T47D (cell line): ENCODE data around the gene PTPN5.

Experiments used
- DNase-seq, 2 experiments: peaks; one replicate each; pipeline versions ENCODE4 v3.0.0 to v3.0.0-alpha.2; 2011 to 2012; ENCODE audit warnings: low read depth in 1 of 2, low spot score in 1 of 2
- JUND ChIP-seq: IDR thresholded peaks from 2 replicates; pipeline ENCODE4 v1.6.1; 2012; ENCODE audit warnings: low read depth
- in situ Hi-C: cut with HindIII; loops from 2 replicates; pipeline ENCODE4 v1.10.0; 2016; ENCODE audit warnings: low sequenced_read_pairs, low pct_unique_long_range_greater_than_20kb

The PTPN5 gene

GRCh38 chr11:18748766-18749365, 42.7 kb downstream of the PTPN5 start:
- no peak for TF ChIP-seq JUND
- DNase-seq: no peak
- in situ Hi-C loops: no loop called here

DNA sequence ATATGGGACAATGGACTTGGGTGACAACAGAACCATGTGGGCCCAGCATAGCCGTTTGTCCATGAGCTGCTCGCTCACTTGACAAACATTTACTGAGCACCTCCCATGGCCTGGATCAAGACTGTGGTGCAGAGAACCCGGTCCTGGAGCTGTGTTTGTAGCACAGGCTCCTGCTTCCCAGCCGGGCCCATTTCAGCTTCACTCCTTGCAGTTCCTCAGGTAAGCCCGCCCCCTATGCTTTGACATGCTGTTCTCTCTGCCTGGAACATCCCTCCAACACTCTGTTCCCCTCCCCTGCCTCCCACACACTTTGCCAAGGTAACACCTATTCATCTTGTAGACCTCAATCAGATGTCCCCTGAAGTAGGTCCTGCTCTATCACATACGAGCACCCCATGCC, 46.3 kb downstream of the PTPN5 start:
- DNase-seq: no peak
- in situ Hi-C loops: no loop called here
- no peak for TF ChIP-seq JUND

DNA sequence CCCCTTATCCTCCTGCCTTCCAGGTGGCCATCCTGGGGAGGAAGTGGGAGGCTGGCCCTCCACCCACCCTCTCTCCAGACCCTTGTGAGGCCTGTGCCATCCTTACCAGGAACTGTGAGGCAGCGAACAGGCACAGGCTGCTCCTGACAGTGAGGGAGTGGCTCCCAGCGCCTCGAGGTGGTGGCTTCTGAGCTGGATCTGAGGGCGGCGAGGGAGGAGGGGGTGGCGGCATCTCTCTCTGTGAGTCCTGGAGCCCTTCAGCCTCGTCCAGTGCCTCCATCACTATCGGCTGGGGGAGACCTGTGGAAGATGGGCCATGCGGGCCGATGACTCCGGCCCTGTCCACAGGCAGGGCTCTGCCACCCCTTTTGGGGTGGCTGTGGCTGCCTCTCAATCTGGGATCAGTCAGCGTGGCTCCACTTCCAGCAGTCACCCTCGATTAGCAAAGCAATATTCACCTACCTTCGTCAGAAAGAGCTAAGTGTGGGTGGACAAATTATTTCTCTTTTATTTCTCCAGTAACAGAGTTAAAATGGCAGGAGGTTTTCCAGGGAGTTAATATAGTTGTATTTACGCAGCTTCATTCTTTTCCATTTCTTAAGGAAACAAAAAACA, 47.6 kb downstream of the PTPN5 start:
- no peak for DNase-seq
- in situ Hi-C loops: no loop called here
- TF ChIP-seq JUND: no peak

- in situ Hi-C loops: no loop called here
- no peak for DNase-seq
- no peak for TF ChIP-seq JUND
These were observed 48.2 kb downstream of the PTPN5 start for GRCh38 chr11:18743365-18743764.

GRCh38 chr11:18741783-18742182, 49.8 kb downstream of the PTPN5 start:
- TF ChIP-seq JUND: no peak

GRCh38 chr11:18739685-18740084, 51.9 kb downstream of the PTPN5 start:
- TF ChIP-seq JUND: no peak
- in situ Hi-C loops: no loop called here
- no peak for DNase-seq

More at GRCh38 chr11:18741783-18742182, 49.8 kb downstream of the PTPN5 start:
- in situ Hi-C loops: no loop called here
- DNase-seq: no peak

GRCh38 chr11:18737642-18738041, 54.0 kb downstream of the PTPN5 start:
- no peak for TF ChIP-seq JUND
- in situ Hi-C loops: no loop called here
- DNase-seq: no peak

DNA sequence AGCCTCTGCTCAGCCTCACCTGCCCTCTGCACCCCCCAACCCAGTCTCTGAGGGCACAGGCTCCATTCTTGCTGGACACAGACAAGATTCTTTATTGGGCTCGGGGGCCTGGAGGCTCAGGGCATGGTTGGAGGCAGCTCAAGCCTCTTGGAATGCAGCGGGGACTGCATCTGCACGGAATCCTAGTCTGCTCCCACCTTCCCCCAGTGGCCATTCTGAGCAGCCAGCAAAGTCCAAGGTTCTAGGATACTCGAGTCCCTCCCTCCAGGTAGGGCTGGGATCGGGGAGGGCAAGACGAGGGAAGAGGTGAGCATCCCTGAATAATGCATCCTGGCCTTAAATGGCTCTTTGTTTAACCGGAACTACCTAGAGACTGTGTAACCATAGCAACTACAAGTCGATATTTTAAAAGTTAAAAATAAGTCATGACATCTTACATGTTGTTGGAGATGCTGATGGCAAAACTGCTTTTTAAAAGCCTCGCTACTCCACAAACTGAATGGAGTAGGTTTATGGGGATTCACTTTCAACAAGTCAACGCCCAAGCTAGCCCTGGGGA, 54.9 kb downstream of the PTPN5 start:
- in situ Hi-C loops: no loop called here
- DNase-seq: no peak
- no peak for TF ChIP-seq JUND

GRCh38 chr11:18733202-18733601, 58.4 kb downstream of the PTPN5 start:
- in situ Hi-C loops: no loop called here
- no peak for TF ChIP-seq JUND
- no peak for DNase-seq

- no peak for TF ChIP-seq JUND
- in situ Hi-C loops: no loop called here
- peak; percentile 41 to 61 for DNase-seq
These were observed 59.4 kb downstream of the PTPN5 start for GRCh38 chr11:18731949-18732821.

GRCh38 chr11:18731441-18731840, 60.2 kb downstream of the PTPN5 start:
- no peak for DNase-seq
- TF ChIP-seq JUND: no peak
- in situ Hi-C loops: no loop called here

GRCh38 chr11:18730020-18730419, 61.6 kb downstream of the PTPN5 start:
- DNase-seq: no peak
- in situ Hi-C loops: no loop called here
- no peak for TF ChIP-seq JUND

DNA sequence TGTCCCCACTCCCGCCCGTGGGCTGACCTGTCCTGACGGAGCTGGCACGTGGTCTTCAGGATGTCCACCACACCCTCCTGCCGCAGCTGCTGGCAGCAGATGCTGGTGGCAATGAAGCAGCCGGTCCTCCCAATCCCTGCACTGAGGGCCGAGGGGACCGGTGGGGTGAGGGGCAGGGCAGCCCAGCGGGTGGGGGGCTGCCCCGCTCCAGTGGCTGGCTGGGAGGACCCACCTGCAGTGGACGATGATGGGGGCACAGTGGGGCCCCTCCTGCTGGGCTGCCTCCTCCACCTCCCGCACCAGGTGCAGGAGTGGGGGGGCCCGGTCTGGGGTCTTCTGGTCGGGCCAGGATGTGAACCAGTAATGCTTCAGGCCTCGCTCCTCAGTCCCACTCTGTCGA, 62.2 kb downstream of the PTPN5 start:
- TF ChIP-seq JUND: no peak
- in situ Hi-C loops: no loop called here
- no peak for DNase-seq
